K562 (cell line): Measurements from ENCODE around the gene GBX1. TPM values are rescaled to one million over a fixed set of nuclear protein-coding genes. Genes with fewer than 3 reads are reported as not detected.

Experiments
- ATAC-seq: fragments of 200-7000 bp; cut with Tn5 transposase; 3 replicates; pipeline ENCODE4 v1.9.1; 2020; ENCODE audit warnings: moderate library complexity
- BruUV-seq: library from RNA; stranded (reverse); fragments of 400-500 nt; replicated peaks from 2 replicates; lab custom pipeline; 2021; lab: Mats Ljungman, UMichigan
- CTCF ChIA-PET: fragments of 300-600 bp; formaldehyde crosslinking; extraction: SDS; loops from one replicate; lab custom pipeline; 2021; ENCODE audit warnings: low intra/inter-chr PET ratio; lab: Yijun Ruan, JAX
- POLR2A ChIA-PET: fragments of 300-600, 350-650 bp; sonication (Branson Sonifier 250); formaldehyde crosslinking; extraction: SDS; loops from one replicate; lab custom pipeline; 2021; ENCODE audit warnings: antibody characterized with exemption, inconsistent platforms; lab: Yijun Ruan, JAX
- DNase-seq, 4 experiments: peaks; one replicate each; pipeline versions ENCODE4 v3.0.0 to v3.0.0-alpha.2; 2011 to 2018; ENCODE audit warnings: low spot score in 3 of 4, mixed read lengths in 3 of 4; ENCODE audit errors: extremely low read depth in 1 of 4
- FAIRE-seq: peaks from 2 replicates; lab custom pipeline; 2011; peaks lifted over from hg19 to GRCh38; lab: Jason Lieb, UNC
- H2AFZ ChIP-seq: 2 replicates; pipeline ENCODE4 v1.6.0; 2011; ENCODE audit warnings: low read depth, low read length, control low read depth, inconsistent platforms
- H3K27ac ChIP-seq: fragments of 200-600 bp; 3 replicates; pipeline ENCODE4 v1.8.0; 2011; ENCODE audit warnings: low read depth, mild to moderate bottlenecking, control low read depth, inconsistent platforms, low read length, moderate library complexity, mixed read lengths; ENCODE audit errors: extremely low read depth
- H3K27me3 ChIP-seq, 2 experiments: fragments of 300-600 bp in 1 of 2; 2 replicates in 1 of 2; 3 replicates in 1 of 2; pipeline versions ENCODE4 v1.6.0 to v1.8.0; 2011; ENCODE audit warnings: inconsistent platforms in 2 of 2, low read length in 2 of 2, mild to moderate bottlenecking in 1 of 2, mixed read lengths in 1 of 2, moderate library complexity in 1 of 2; ENCODE audit not compliant: control insufficient read depth in 2 of 2, insufficient read depth in 2 of 2
- H3K36me3 ChIP-seq: fragments of 300-600 bp; 3 replicates; pipeline ENCODE4 v1.8.0; 2011; ENCODE audit warnings: mild to moderate bottlenecking, low read length, inconsistent platforms; ENCODE audit not compliant: control insufficient read depth, insufficient read depth
- H3K4me1 ChIP-seq, 2 experiments: fragments of 200-600 bp in 1 of 2; replicated peaks in 1 of 2; 2 replicates in 1 of 2; 3 replicates in 1 of 2; pipeline versions ENCODE4 v1.5.1 to v1.8.0; 2011; ENCODE audit warnings: inconsistent platforms in 2 of 2, low read length in 2 of 2, mild to moderate bottlenecking in 1 of 2, mixed read lengths in 1 of 2, moderate library complexity in 1 of 2; ENCODE audit not compliant: control insufficient read depth in 2 of 2, insufficient read depth in 2 of 2
- H3K4me2 ChIP-seq: 2 replicates; pipeline ENCODE4 v1.6.1; 2011; ENCODE audit warnings: low read length, control low read depth, inconsistent platforms, mixed read lengths; ENCODE audit not compliant: insufficient read depth
- H3K4me3 ChIP-seq: fragments of 200-600 bp; sonication (generic), shearing (Covaris generic); 2 replicates; pipeline ENCODE4 v1.5.1; 2016; ENCODE audit warnings: control low read depth, inconsistent platforms
- H3K79me2 ChIP-seq: fragments of 200-600 bp; 3 replicates; pipeline ENCODE4 v1.8.0; 2011; ENCODE audit warnings: low read length, inconsistent platforms; ENCODE audit not compliant: control insufficient read depth, insufficient read depth
- H3K9ac ChIP-seq, 2 experiments: 2 replicates each; pipeline versions ENCODE4 v1.6.0 to v1.6.1; 2011; ENCODE audit warnings: low read depth in 2 of 2, low read length in 2 of 2, control low read depth in 1 of 2, inconsistent platforms in 1 of 2, mild to moderate bottlenecking in 1 of 2, mixed read lengths in 1 of 2; ENCODE audit not compliant: insufficient read depth in 1 of 2
- H3K9me1 ChIP-seq: one replicate; pipeline ENCODE4 v1.6.0; 2011; ENCODE audit warnings: inconsistent platforms, mild to moderate bottlenecking, low read length, moderate library complexity; ENCODE audit not compliant: control insufficient read depth, insufficient read depth
- H3K9me3 ChIP-seq: replicated peaks from 2 replicates; pipeline ENCODE4 v1.5.1; 2011; ENCODE audit warnings: low read depth, low read length, inconsistent platforms; ENCODE audit not compliant: control insufficient read depth, insufficient read depth
- H4K20me1 ChIP-seq: replicated peaks from 2 replicates; pipeline ENCODE4 v1.6.1; 2011; ENCODE audit warnings: low read length, inconsistent platforms, mixed read lengths; ENCODE audit not compliant: control insufficient read depth, insufficient read depth
- BRF1 ChIP-seq: IDR thresholded peaks from 3 replicates; pipeline ENCODE4 v1.6.1; 2011; ENCODE audit warnings: borderline replicate concordance, mild to moderate bottlenecking; ENCODE audit not compliant: insufficient read length; ENCODE audit errors: extremely low read depth
- C11orf30 ChIP-seq: fragments of 450-650 bp; IDR thresholded peaks from 2 replicates; pipeline ENCODE4 v1.6.1; 2016; ENCODE audit warnings: low read depth, mild to moderate bottlenecking
- KHSRP ChIP-seq: fragments of 450-650 bp; IDR thresholded peaks from 2 replicates; pipeline ENCODE4 v1.6.1; 2017
- POLR3G ChIP-seq: IDR thresholded peaks from 2 replicates; pipeline ENCODE4 v1.6.1; 2011; ENCODE audit not compliant: insufficient read length, insufficient replicate concordance; ENCODE audit errors: extremely low read depth
- TRIM24 ChIP-seq, 2 experiments: fragments of 450-650 bp; IDR thresholded peaks; 2 replicates each; pipeline ENCODE4 v1.6.1; 2016
- ZBTB26 ChIP-seq: fragments of 450-650 bp; formaldehyde crosslinking; IDR thresholded peaks from 2 replicates; pipeline ENCODE4 v1.4.0; 2022; ENCODE audit warnings: missing genetic modification characterization
- ZFP91 ChIP-seq: sonication (generic); formaldehyde crosslinking; IDR thresholded peaks from 2 replicates; pipeline ENCODE4 v1.8.0; 2022; ENCODE audit warnings: mild to moderate bottlenecking, missing genetic modification reagents
- ZNF316 ChIP-seq: fragments of 450-650 bp; IDR thresholded peaks from 2 replicates; pipeline ENCODE4 v1.6.1; 2016
- WGBS: fragments of 100-300 bp; shearing (Covaris generic); methylation state at CpG from one replicate; pipeline ENCODE4 v1.1.6; 2016; ENCODE audit warnings: low coverage, mixed read lengths; ENCODE audit not compliant: insufficient coverage; ENCODE audit errors: missing lambda C conversion rate; 5-methylcytosine and 5-hydroxymethylcytosine counted together
- in situ Hi-C: fragments of 300-500 bp; cut with MboI; formaldehyde crosslinking; loops from 4 replicates; pipeline ENCODE4 v1.15.0; 2018; ENCODE audit warnings: inconsistent platforms, mixed read lengths
- intact Hi-C: fragments of 100-400 bp; cut with micrococcal nuclease; formaldehyde crosslinking; loops from 2 replicates; pipeline ENCODE4 v1.14.2; 2022
- polyA plus RNA-seq, 8 experiments: library from polyadenylated mRNA; depleted of rRNA in 4 of 8; stranded (reverse) in 5 of 8; unstranded in 3 of 8; fragments of >200 nt; fragmentation: Nextera tagmentation in 2 of 8; fragmentation: Illumina TruSeq in 1 of 8; extraction: Ambion mirVana in 2 of 8; extraction: Trizol in 1 of 8; gene quantifications; 2 replicates each; pipeline versions ENCODE4 v1.2.1 to v1.2.3, GENCODE V29; 2011 to 2014; ENCODE audit warnings: inconsistent platforms in 1 of 8, missing spikeins in 1 of 8
- total RNA-seq, 7 experiments: library from RNA; depleted of rRNA in 6 of 7; stranded (reverse); fragments of >200 nt in 6 of 7; fragmentation: Illumina TruSeq in 2 of 7; extraction: Trizol in 2 of 7; gene quantifications; 2 replicates each; pipeline versions ENCODE4 v1.2.1 to v1.2.3, GENCODE V29; 2011 to 2021; ENCODE audit warnings: low replicate concordance in 1 of 7
- TF ChIP-seq, protein P1 (sequence below), 2 experiments: fragments of 200-800 bp in 1 of 2; sonication (Bioruptor generic) in 1 of 2; sonication (generic) in 1 of 2; formaldehyde crosslinking in 1 of 2; IDR thresholded peaks in 1 of 2; conservative IDR thresholded peaks in 1 of 2; 2 replicates each; pipeline versions ENCODE4 v1.5.0 to v1.6.1; 2016 to 2020; ENCODE audit warnings: missing compliant biosample characterization in 1 of 2, missing genetic modification characterization in 1 of 2, missing genetic modification reagents in 1 of 2
- TF ChIP-seq, protein P2 (sequence below): sonication (generic); formaldehyde crosslinking; IDR thresholded peaks from 2 replicates; pipeline ENCODE4 v1.8.0; 2022; ENCODE audit warnings: missing genetic modification reagents, mild to moderate bottlenecking, moderate library complexity, borderline replicate concordance
- TF ChIP-seq, protein P3 (sequence below), 3 experiments: IDR thresholded peaks in 2 of 3; conservative IDR thresholded peaks in 1 of 3; 2 replicates each; pipeline ENCODE4 v1.5.1; 2011 to 2012; ENCODE audit warnings: low read length in 3 of 3, mild to moderate bottlenecking in 3 of 3, control low read depth in 2 of 3, improper control_type of control experiment in 1 of 3, inconsistent platforms in 1 of 3, low read depth in 1 of 3, mixed read lengths in 1 of 3, moderate library complexity in 1 of 3; ENCODE audit not compliant: insufficient read depth in 2 of 3

Gene GBX1
- total and polyA plus RNA-seq, 9 of the 15 experiments (the other 6 are each of a cell fraction or from before 2014, with no cell fraction given) = not detected

DNA sequence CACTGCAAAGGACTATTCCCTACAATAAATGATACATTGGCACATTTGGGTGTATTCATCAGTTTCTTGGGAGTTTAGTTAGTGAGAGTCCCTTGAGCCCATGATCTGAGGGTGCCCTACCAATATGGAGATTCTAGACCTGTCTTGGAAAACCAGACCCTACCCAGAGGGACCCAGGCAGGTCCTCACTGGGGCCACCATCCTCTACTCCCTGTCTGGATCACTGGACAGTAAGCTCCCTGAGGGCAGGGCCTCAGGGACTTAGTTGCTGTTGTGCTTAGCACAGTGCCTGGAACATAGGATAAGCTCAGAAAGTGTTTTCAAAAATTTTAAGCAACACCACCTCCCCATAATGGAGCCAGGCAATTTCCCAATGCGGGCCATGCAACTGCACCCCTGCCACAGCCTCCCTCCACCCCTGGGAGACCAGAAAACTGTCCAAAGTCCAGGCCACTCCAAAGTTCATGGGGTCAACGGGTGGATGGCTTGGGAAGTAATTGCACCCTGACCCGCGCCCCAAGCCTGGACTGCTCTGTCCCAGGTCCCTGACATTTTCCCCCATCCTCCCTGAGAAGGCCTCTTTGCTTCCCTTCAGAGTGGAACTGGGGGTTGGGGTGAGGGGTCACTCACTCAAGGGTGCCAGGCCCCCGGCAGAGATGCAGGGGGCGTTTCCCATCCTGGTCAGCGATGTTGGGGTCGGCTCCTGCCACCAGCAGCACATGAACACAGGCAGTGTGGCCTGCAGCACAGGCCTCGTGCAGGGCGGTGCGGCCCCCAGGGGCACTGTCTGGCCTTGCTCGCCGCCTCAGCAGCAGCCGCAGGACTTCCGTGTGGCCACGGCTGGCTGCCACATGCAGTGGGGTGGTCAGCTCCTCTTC is 18.5 kb upstream of the GBX1 start:
- H3K9me3 ChIP-seq = no peaks in the 10 kb centered on the region; the same call in 1 of the 2 replicates
- H2AFZ ChIP-seq = no peak overlapping the region
- no peaks in the 10 kb centered on the region for H3K36me3 ChIP-seq
- peaks cover 53 to 64% of the 10 kb centered on the region in 2 experiments for H3K27me3 ChIP-seq
- TF ChIP-seq C11orf30 (no peak), ZNF316 (peak; percentile 76), ZFP91 (CRISPR knock-in tag) (no peak), KHSRP (no peak), POLR3G (no peak), BRF1 (no peak), TRIM24 (IDR thresholded peaks at IDR 0.05) (peak in 1 of 2 experiments; percentile 30; a peak in 1 of 4 replicates), ZBTB26 (CRISPR knock-in tag) (no peak)
- TF ChIP-seq, protein P1, sequence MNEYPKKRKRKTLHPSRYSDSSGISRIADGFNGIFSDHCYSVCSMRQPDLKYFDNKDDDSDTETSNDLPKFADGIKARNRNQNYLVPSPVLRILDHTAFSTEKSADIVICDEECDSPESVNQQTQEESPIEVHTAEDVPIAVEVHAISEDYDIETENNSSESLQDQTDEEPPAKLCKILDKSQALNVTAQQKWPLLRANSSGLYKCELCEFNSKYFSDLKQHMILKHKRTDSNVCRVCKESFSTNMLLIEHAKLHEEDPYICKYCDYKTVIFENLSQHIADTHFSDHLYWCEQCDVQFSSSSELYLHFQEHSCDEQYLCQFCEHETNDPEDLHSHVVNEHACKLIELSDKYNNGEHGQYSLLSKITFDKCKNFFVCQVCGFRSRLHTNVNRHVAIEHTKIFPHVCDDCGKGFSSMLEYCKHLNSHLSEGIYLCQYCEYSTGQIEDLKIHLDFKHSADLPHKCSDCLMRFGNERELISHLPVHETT (CRISPR knock-in tag; conservative IDR thresholded peaks at IDR 0.05 in 1 of 2, IDR thresholded peaks at IDR 0.05 in 1 of 2) = 0 out of 4 replicates have a peak, but pooled peaks of 1 of the 2 experiments have one; percentile 29
- TF ChIP-seq, protein P2, sequence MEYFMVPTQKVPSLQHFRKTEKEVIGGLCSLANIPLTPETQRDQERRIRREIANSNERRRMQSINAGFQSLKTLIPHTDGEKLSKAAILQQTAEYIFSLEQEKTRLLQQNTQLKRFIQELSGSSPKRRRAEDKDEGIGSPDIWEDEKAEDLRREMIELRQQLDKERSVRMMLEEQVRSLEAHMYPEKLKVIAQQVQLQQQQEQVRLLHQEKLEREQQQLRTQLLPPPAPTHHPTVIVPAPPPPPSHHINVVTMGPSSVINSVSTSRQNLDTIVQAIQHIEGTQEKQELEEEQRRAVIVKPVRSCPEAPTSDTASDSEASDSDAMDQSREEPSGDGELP = 0 out of 2 replicates have a peak, but pooled peaks have one; percentile 20
- TF ChIP-seq, protein P3, sequence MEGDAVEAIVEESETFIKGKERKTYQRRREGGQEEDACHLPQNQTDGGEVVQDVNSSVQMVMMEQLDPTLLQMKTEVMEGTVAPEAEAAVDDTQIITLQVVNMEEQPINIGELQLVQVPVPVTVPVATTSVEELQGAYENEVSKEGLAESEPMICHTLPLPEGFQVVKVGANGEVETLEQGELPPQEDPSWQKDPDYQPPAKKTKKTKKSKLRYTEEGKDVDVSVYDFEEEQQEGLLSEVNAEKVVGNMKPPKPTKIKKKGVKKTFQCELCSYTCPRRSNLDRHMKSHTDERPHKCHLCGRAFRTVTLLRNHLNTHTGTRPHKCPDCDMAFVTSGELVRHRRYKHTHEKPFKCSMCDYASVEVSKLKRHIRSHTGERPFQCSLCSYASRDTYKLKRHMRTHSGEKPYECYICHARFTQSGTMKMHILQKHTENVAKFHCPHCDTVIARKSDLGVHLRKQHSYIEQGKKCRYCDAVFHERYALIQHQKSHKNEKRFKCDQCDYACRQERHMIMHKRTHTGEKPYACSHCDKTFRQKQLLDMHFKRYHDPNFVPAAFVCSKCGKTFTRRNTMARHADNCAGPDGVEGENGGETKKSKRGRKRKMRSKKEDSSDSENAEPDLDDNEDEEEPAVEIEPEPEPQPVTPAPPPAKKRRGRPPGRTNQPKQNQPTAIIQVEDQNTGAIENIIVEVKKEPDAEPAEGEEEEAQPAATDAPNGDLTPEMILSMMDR (IDR thresholded peaks at IDR 0.05 in 2 of 3, conservative IDR thresholded peaks at IDR 0.05 in 1 of 3; ENCODE audit: insufficient read depth in 2 of 3, low read depth in 1 of 3, low read length in 3 of 3) = 0 out of 6 replicates have a peak, but pooled peaks of 1 of the 3 experiments have one; percentile 2
- TF ChIP-seq, all 486 proteins: peak for 5
- FAIRE-seq (no peak), DNase-seq (no peak), ATAC-seq (peak; percentile 37; the same call in 2 of the 3 replicates)
- H4K20me1 ChIP-seq = no peaks in the 10 kb centered on the region
- CTCF ChIA-PET = no interaction called here
- H3K79me2 ChIP-seq = no peaks in the 10 kb centered on the region
- no peak overlapping the region for H3K27ac ChIP-seq
- no TSS peak for BruUV-seq
- H3K9me1 ChIP-seq = no peaks in the 10 kb centered on the region
- in situ Hi-C loops = no loop called here
- H3K4me1 ChIP-seq = peaks cover 0 to 19% of the 10 kb centered on the region in 2 experiments; a peak in 2 of 5 replicates
- no peak overlapping the region for H3K4me2 ChIP-seq
- intact Hi-C loops = no loop called here
- 20% methylated on average over 16 of the region's 16 CpGs for WGBS
- no peak overlapping the region for H3K4me3 ChIP-seq
- H3K9ac ChIP-seq = no peak overlapping the region
- POLR2A ChIA-PET = interaction anchor here (1.2 kb wide), 2 partner anchors 15 to 23 kb away, joined by 3 to 6 read pairs; no protein-coding TSS in a partner anchor
